ENCODE results near the gene HOXB9.

The HOXB9 gene

GRCh38 chr17:48597528-48597777 lies 28.7 kb downstream of the HOXB9 start:
- Histone ChIP-seq H3F3A (ENCODE audit: insufficient read depth) (no peaks in the 10 kb centered on the region), H3K27ac (ENCODE audit: low read depth, low read length) (no peak overlapping the region), H3K9me2 (replicated peaks; ENCODE audit: insufficient read depth, low read length) (no peaks in the 10 kb centered on the region), H3K4me2 (ENCODE audit: low read depth, low read length, poor library complexity, severe bottlenecking) (no peak overlapping the region), H4K20me1 (ENCODE audit: low read depth, low read length) (no peaks in the 10 kb centered on the region), H3K9ac (ENCODE audit: low read length) (no peak overlapping the region), H3K4me3 (ENCODE audit: insufficient read depth, low read length, poor library complexity, severe bottlenecking) (no peak overlapping the region), H3K9me3 (ENCODE audit: insufficient read depth, low read length) (no peaks in the 10 kb centered on the region), H3K27me3 (ENCODE audit: low read length) (no peaks in the 10 kb centered on the region), H3K79me2 (ENCODE audit: insufficient read depth, low read length) (no peaks in the 10 kb centered on the region), H3K36me3 (ENCODE audit: low read length) (no peaks in the 10 kb centered on the region), H2AFZ (ENCODE audit: low read depth, low read length, severe bottlenecking) (no peak overlapping the region)
- TF ChIP-seq, protein P1, sequence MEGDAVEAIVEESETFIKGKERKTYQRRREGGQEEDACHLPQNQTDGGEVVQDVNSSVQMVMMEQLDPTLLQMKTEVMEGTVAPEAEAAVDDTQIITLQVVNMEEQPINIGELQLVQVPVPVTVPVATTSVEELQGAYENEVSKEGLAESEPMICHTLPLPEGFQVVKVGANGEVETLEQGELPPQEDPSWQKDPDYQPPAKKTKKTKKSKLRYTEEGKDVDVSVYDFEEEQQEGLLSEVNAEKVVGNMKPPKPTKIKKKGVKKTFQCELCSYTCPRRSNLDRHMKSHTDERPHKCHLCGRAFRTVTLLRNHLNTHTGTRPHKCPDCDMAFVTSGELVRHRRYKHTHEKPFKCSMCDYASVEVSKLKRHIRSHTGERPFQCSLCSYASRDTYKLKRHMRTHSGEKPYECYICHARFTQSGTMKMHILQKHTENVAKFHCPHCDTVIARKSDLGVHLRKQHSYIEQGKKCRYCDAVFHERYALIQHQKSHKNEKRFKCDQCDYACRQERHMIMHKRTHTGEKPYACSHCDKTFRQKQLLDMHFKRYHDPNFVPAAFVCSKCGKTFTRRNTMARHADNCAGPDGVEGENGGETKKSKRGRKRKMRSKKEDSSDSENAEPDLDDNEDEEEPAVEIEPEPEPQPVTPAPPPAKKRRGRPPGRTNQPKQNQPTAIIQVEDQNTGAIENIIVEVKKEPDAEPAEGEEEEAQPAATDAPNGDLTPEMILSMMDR (IDR thresholded peaks at IDR 0.05; ENCODE audit: insufficient read depth, low read length, poor library complexity, severe bottlenecking): no peak

DNA sequence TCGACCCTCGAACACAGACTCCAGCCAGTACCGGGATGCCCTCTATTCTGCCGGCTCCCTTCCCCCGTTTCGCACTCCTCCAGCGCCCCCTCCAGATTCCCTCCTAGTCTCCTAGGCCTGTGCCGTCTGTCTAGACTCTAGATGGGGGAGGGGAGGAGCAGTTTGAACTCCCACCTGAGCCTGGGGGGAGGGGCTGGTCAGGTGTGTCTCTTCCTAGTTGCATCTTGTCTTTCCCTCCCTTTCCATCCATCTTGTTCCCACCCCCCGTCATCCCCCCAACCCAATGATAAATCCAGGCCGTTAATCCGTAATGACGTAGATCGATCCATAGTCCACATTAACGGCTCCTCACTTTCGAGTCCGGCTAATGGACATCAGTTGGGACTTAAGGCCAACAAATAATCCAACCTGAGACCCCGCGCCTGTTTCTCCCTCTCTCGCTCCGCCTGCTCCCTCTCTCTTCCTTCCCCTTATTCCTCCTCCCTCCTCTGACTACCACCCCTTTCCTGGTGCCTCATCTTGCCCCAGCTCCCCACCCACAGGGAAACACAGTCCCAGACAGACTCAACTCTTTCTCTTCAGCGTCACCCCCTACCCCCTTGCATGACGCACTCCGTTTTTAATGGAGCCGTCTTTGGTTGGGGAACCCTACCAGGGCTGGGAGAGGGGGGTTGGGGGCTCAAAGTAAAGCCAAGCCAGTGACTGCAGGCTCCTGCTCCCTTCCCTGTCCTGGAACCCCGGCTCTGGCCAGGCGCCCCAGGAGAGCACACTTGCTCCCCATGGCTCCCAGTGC lies 29.2 kb downstream of the HOXB9 start:
- Histone ChIP-seq H3K9me3 (ENCODE audit: insufficient read depth, low read length) (no peaks in the 10 kb centered on the region), H3K9ac (ENCODE audit: low read length) (no peak overlapping the region), H3K36me3 (ENCODE audit: low read length) (no peaks in the 10 kb centered on the region), H3K4me3 (ENCODE audit: insufficient read depth, low read length, poor library complexity, severe bottlenecking) (no peak overlapping the region), H3K9me2 (replicated peaks; ENCODE audit: insufficient read depth, low read length) (no peaks in the 10 kb centered on the region), H4K20me1 (ENCODE audit: low read depth, low read length) (no peaks in the 10 kb centered on the region), H3K27ac (ENCODE audit: low read depth, low read length) (no peak overlapping the region), H2AFZ (ENCODE audit: low read depth, low read length, severe bottlenecking) (no peak overlapping the region), H3K79me2 (ENCODE audit: insufficient read depth, low read length) (no peaks in the 10 kb centered on the region), H3K4me2 (ENCODE audit: low read depth, low read length, poor library complexity, severe bottlenecking) (no peak overlapping the region), H3F3A (ENCODE audit: insufficient read depth) (no peaks in the 10 kb centered on the region), H3K27me3 (ENCODE audit: low read length) (no peaks in the 10 kb centered on the region)
- no peak for TF ChIP-seq EZH2phosphoT487 (conservative IDR thresholded peaks at IDR 0.05; ENCODE audit: low read length)
- TF ChIP-seq, protein P1 (IDR thresholded peaks at IDR 0.05; ENCODE audit: insufficient read depth, low read length, poor library complexity, severe bottlenecking): no peak

DNA sequence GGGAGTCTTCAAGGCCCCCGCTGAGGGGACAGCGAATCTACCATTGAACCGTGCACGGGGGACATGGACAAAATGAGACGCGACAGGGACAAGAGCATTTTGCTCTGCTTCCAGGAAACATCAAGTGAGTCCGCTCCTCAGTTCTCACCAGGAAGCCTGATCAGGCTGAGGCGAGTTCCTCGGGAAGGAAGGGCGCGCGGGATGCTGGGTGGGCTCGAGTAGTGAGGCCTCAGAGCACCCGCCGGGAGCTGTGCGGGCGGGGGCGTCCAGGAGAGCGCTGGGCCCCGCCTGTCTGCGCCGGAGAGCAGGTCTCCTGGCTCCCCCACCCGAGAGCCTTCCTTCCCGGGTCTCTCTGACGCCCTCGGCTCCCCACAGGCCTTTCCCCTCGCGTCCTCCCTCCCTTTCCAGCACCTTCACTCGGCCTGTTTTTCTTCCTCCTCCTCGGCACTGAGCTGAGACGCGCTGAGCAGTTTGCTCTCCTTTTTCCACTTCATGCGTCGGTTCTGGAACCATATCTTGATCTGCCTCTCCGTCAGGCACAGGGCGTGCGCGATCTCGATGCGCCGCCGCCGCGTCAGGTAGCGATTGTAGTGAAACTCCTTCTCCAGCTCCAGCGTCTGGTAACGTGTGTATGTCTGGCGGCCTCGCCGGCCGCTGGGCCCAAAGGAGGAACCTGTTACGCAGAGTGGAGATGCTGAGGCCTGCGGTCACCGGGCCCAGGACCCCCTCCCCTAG lies 30.0 kb downstream of the HOXB9 start:
- H3K9me2 ChIP-seq (replicated peaks; ENCODE audit: insufficient read depth, low read length): no peaks in the 10 kb centered on the region
- H3F3A ChIP-seq (ENCODE audit: insufficient read depth): no peaks in the 10 kb centered on the region
- no peaks in the 10 kb centered on the region for H3K79me2 ChIP-seq (ENCODE audit: insufficient read depth, low read length)
- H3K9ac ChIP-seq (ENCODE audit: low read length): no peak overlapping the region
- no peak overlapping the region for H2AFZ ChIP-seq (ENCODE audit: low read depth, low read length, severe bottlenecking)
- no peak overlapping the region for H3K27ac ChIP-seq (ENCODE audit: low read depth, low read length)
- no peaks in the 10 kb centered on the region for H3K27me3 ChIP-seq (ENCODE audit: low read length)
- TF ChIP-seq, protein P1 (IDR thresholded peaks at IDR 0.05; ENCODE audit: insufficient read depth, low read length, poor library complexity, severe bottlenecking): no peak
- TF ChIP-seq EZH2phosphoT487 (conservative IDR thresholded peaks at IDR 0.05; ENCODE audit: low read length): no peak
- H3K36me3 ChIP-seq (ENCODE audit: low read length): no peaks in the 10 kb centered on the region
- H3K4me3 ChIP-seq (ENCODE audit: insufficient read depth, low read length, poor library complexity, severe bottlenecking): no peak overlapping the region
- H4K20me1 ChIP-seq (ENCODE audit: low read depth, low read length): no peaks in the 10 kb centered on the region
- H3K4me2 ChIP-seq (ENCODE audit: low read depth, low read length, poor library complexity, severe bottlenecking): no peak overlapping the region
- H3K9me3 ChIP-seq (ENCODE audit: insufficient read depth, low read length): no peaks in the 10 kb centered on the region

Data from SU-DHL-6 (cell line).